ENCODE measurements around the gene EIF4E2.

The EIF4E2 gene

DNA sequence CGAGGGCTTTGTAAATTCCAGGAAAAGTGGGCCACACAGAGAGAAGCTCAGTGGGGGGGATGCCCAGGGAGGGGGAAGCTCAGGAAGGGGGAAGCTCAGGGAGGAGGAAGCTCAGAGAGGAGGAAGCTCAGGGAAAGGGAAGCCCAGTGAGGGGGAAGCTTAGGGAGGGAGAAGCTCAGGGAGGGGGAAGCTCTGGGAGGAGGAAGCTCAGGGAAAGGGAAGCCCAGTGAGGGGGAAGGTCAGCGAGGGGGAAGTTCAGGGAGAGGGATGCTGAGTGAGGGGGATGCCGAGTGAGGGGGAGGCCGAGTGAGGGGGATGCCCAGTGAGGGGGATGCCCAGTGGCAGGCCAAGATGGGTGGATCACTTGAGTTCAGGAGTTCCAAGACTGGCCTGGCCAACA lies 11.8 kb upstream of the EIF4E2 start:
- DNase-seq (ENCODE audit: low read depth): no peak

GRCh38 chr2:232539298-232540231 lies 10.9 kb upstream of the EIF4E2 start, which contains the start of gene CHRNG:
Gene CHRNG (plus strand): TSS chr2:232539692. CDS start chr2:232539748, 56 bp downstream.
- no peak for DNase-seq (ENCODE audit: low read depth)

DNA sequence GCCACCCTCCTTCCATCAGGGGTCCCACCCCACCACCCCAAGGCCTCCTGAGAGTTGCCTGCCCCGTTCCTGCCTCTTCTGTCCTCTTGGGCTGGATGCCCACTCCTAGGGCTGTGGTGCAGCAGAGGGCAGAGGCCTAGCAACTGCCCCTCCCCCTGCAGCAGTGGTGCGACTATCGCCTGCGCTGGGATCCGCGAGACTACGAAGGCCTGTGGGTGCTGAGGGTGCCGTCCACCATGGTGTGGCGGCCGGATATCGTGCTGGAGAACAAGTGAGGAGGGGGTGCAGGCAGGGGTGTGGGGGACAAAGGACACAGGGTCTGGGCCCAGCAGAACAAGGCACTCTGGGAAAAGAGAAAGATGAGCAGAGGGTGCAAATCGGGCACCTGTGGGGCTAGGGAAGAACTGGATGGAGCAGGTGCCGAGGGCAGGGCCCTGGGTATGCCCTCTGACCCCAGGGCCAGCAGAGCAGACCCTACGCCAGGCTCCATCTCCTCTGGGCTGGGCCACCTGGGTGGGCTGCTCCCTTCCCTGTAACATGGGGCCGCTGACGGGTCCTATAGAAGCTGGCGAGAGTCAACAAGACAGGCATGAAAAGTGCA lies 9.9 kb upstream of the EIF4E2 start:
- no peak for DNase-seq (ENCODE audit: low read depth)

DNA sequence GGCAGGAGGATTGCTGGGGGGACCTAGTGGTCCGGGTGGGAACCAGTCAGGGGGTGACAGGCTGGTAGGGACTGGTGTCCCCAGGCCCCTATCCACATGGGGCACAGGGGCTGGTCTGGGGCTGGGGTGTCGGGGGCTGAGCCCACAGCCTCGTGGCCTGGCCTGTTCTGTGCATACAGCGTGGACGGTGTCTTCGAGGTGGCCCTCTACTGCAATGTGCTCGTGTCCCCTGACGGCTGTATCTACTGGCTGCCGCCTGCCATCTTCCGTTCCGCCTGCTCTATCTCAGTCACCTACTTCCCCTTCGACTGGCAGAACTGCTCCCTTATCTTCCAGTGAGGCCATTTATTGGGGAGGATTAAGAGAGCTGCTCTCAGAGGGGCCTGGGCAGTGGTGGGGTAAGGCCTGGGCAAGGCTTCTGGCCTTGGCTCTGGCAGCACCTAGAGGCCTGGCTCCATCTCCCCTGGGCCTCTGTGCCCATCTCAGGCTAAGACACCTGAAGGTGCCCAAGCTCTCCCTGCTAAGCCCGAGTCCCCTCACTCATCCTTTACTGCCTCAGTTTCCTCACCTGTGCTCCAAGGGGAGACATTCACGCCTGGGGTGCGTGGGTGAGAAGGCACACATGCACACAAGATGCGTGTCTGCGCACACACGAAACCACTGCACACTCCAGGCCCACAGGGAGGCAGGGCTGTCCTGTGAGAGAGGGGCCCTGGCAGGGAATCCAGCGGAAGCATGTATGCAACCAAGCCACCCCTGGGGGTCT lies 9.1 kb upstream of the EIF4E2 start:
- no peak for DNase-seq (ENCODE audit: low read depth)

DNA sequence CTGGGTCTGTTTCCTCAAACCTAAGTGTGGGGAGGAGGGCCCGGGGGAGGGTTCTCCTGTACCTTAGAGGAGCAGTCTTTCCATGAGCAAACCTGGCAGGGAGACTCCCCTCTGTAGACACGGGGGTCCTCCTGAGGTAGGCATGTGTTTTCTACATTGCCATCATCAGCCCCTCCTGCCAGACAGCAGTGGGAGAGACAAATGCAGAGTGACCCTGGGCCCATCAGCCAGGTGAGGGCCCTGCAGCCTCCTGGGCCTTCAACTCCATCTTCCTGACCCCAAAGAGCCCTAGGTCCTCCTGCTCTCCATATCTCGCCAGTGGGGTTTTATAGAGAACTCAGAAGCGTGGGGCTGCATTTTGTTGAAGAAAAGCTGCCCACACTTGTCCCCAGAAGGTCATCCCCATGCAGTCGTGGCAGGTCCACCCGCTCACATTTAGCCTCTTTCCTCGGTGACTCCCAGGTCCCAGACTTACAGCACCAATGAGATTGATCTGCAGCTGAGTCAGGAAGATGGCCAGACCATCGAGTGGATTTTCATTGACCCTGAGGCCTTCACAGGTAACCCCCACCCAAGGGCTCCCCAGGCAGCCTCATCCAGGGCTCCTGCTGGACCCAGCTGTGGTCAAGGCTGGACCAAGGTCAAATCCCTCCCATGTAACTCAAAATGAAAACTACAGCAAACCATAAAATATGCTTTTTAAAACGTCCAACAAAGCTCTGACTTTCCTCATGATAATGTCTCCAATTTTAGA lies 8.4 kb upstream of the EIF4E2 start:
- no peak for DNase-seq (ENCODE audit: low read depth)

DNA sequence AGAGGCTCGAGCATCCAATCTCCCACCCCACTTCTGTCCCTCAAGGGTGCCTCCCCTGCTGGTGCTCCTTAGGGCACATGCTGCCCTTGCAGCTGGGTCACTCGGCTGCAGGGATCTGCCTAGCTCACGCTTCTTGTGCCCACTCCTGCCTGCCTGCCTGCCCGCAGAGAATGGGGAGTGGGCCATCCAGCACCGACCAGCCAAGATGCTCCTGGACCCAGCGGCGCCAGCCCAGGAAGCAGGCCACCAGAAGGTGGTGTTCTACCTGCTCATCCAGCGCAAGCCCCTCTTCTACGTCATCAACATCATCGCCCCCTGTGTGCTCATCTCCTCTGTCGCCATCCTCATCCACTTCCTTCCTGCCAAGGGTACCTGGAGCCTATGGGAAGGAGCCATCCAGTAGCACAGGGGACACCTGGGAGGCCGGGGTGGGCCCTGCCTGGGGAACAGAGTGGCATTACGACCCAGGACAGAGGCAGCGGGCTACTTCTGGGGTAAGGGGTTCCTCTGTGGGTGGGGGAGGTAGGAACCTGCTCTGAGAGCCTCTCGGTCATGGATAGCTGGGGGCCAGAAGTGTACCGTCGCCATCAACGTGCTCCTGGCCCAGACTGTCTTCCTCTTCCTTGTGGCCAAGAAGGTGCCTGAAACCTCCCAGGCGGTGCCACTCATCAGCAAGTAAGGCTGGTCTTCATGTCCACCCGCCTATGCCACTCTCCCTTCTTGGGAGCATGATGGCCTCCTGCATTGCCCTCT lies 7.6 kb upstream of the EIF4E2 start:
- no peak for DNase-seq (ENCODE audit: low read depth)

DNA sequence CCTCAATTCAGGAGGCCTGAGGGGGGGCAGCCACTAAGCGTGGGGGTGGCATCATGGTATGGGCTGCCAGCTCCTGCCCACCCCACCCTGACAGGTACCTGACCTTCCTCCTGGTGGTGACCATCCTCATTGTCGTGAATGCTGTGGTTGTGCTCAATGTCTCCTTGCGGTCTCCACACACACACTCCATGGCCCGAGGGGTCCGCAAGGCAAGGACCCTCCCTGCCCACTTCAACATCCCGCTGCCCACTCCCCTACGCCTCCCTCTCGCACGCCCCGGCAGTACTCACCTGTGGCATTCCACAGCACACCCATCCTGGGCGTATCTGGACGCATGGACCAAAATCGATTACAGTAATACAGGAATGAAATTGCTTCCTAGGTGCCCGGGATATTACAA lies 7.0 kb upstream of the EIF4E2 start:
- DNase-seq (ENCODE audit: low read depth): no peak

GRCh38 chr2:232543928-232544631 lies 6.4 kb upstream of the EIF4E2 start:
- no peak for DNase-seq (ENCODE audit: low read depth)

- no peak for DNase-seq (ENCODE audit: low read depth)
These were observed 5.8 kb upstream of the EIF4E2 start for GRCh38 chr2:232544674-232545073.

- DNase-seq (ENCODE audit: low read depth): no peak
These were observed 4.7 kb upstream of the EIF4E2 start for GRCh38 chr2:232545511-232546375.

DNA sequence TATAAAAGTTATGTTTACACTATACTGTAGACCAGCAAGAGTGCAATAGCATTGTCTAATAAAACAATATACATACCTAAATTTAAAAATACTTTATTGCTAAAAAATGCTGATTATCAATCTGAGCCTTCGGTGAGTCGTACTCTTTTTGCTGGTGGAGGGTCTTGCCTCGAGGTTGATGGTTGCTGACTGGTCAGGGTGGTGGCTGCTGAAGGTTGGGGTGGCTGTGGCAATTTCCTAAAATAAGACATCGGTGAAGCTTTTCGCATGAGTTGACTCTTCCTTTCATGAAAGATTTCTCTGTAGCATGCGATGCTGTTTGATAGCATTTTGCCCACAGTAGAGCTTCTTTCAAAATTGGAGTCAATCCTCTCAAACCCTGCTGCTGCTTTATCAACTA lies 2.5 kb upstream of the EIF4E2 start:
- no peak for DNase-seq (ENCODE audit: low read depth)

DNA sequence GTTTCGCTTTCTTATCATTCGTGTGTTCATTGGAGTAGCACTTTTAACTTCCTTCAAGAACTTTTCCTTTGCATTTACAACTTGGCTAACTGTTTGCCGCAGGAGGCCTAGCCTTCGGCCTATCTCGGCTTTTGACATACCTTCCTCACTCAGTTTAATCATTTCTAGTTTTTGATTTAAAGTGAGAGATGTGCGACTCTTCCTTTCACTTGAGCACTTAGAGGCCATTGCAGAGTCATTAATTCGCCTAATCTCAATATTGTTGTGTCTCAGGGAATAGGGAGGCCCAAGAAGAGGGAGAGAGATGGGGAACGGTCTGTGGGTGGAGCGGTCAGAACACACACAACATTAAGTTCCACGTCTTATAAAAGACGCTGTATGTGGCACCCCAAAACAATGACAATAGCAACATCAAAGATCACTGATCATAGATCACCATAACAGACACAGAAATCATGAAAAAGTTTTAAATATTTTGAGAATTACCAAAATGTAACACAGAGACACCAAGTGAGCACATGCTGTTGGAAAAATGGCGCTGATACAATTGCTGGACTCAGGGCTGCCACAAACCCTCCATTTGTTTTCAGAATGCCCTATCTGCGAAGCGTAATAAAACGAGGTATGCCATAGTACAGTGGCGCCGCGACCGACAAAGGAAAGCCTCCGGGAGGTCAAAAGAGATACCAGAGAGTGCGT lies 685 bp upstream of the EIF4E2 start:
- DNase-seq (ENCODE audit: low read depth): no peak

DNA sequence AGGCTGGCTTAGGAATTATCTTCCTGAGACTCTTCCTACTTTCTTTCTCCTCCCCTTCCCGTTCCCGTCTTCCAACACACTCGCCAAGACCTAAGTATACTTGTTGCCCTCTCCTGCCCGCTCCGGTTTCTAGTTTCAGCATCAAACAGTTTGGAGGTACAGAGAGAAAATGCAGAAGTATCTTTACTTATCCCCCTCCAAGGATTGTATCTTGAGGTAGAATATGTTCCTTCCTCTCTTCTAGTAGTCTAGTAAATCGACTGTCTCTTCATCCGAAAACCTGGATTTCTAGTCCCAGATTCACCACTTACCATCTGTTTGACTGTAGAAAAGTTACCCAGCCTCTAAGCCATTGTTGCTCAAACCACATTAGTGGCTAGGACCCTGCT lies 755 bp downstream of the EIF4E2 start:
- DNase-seq (ENCODE audit: low read depth): no peak

DNA sequence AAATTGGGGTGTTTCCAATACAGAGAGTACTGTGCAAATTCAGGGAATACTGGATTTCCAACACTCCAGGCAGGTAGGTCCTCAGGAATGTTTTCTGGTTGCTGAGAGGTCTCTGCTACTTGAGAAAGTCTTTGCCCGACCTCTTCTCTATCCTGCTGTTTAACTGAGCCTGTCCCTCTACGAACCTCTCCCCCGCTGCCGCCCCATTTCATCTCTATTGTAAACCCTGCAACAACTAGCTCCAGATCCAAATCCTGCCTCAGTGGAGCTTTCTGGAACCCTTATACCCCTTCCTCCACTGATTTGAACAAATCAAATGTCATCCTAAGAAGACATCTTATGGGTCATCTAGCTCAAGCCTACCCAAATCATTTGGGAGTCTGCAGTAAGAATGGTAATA lies 1.3 kb downstream of the EIF4E2 start:
- DNase-seq (ENCODE audit: low read depth): no peak

- DNase-seq (ENCODE audit: low read depth): no peak
These were observed 5.9 kb downstream of the EIF4E2 start for GRCh38 chr2:232556426-232556825.

DNA sequence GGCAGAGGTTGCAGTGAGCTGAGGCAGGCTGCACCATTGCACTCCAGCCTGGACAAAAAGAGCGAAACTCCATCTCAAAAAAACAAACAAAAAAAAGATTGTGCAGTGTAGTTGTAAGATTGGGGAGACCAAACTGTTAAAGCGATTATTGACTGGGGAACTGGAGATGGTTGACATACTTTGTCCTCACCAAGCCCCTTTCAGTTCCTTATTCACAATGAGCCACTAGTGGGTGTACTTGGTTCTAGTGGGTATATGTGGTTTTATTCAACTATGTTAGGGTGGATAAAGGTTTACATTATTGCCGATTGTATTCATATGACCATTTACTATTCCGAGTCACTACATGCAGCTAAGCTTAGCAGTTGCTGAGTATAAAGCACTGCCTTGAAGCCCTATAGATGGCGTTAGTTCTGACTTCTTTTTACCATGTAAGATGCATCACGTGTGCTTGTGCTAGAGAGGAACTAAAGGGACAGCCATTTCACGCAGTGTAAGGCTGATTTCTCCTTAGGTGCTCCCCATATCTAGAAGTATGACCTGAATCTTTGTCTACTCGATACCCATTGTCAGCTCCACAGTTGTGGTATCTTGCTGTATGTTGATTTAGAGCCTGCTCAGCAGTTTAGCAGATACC lies 12.1 kb downstream of the EIF4E2 start:
- no peak for DNase-seq (ENCODE audit: low read depth)

GRCh38 chr2:232563580-232563979 lies 13.1 kb downstream of the EIF4E2 start:
- no peak for DNase-seq (ENCODE audit: low read depth)

GRCh38 chr2:232567721-232568120 lies 17.2 kb downstream of the EIF4E2 start:
- DNase-seq (ENCODE audit: low read depth): no peak

DNA sequence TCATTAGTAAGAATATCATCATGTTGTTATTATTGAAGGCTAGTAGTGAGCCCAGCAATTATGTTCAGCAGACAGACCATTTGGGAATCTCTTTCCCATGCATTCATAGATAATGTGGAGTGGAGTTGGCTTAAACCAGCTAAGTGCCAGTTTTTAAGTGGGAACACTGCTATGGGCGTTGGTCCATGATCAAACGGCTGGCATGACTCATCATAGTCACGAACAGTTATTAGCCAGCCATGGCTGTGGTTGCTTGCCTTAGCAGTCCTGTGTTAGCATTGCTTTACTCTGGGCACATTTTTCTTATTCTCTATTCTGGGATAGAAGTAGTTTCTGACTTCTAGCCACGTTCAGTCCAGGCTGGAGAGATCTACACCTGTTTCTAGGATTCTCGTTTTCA lies 17.7 kb downstream of the EIF4E2 start:
- DNase-seq (ENCODE audit: low read depth): no peak
